Neuronal stem cell (in vitro differentiated cells): ENCODE measurements around the gene DHX8.

Source experiments
- DNase-seq: peaks from one replicate; pipeline ENCODE4 v3.0.0-alpha.2; 2013; ENCODE audit warnings: low spot score
- H2AFZ ChIP-seq: one replicate; pipeline ENCODE4 v1.6.1; 2013; ENCODE audit warnings: mild to moderate bottlenecking, low read length, inconsistent platforms
- H2AK5ac ChIP-seq: 2 replicates; pipeline ENCODE4 v1.6.1; 2013; ENCODE audit warnings: low read depth, mild to moderate bottlenecking, inconsistent platforms, low read length, moderate library complexity, mixed read lengths
- H2BK120ac ChIP-seq: 2 replicates; pipeline ENCODE4 v1.6.1; 2013; ENCODE audit warnings: low read depth, mild to moderate bottlenecking, inconsistent platforms, low read length, moderate library complexity, mixed read lengths
- H2BK12ac ChIP-seq: one replicate; pipeline ENCODE4 v1.6.1; 2013; ENCODE audit warnings: low read length, inconsistent platforms
- H2BK15ac ChIP-seq: 2 replicates; pipeline ENCODE4 v1.6.1; 2013; ENCODE audit warnings: mild to moderate bottlenecking, low read length, inconsistent platforms, mixed read lengths
- H2BK5ac ChIP-seq: one replicate; pipeline ENCODE4 v1.6.1; 2013; ENCODE audit warnings: inconsistent platforms, mild to moderate bottlenecking, low read length, moderate library complexity
- H3K14ac ChIP-seq: one replicate; pipeline ENCODE4 v1.6.1; 2013; ENCODE audit warnings: low read length, inconsistent platforms
- H3K18ac ChIP-seq: 2 replicates; pipeline ENCODE4 v1.6.1; 2013; ENCODE audit warnings: low read length, inconsistent platforms
- H3K23ac ChIP-seq: 2 replicates; pipeline ENCODE4 v1.6.1; 2013; ENCODE audit warnings: low read depth, mild to moderate bottlenecking, mixed read lengths, low read length, inconsistent platforms; ENCODE audit not compliant: poor library complexity
- H3K27ac ChIP-seq: replicated peaks from 3 replicates; pipeline ENCODE4 v1.5.1; 2013; ENCODE audit warnings: low read length, inconsistent platforms
- H3K27me3 ChIP-seq, 3 experiments: 2 replicates each; pipeline ENCODE4 v1.6.1; 2013; ENCODE audit warnings: low read length in 3 of 3, mild to moderate bottlenecking in 2 of 3, inconsistent platforms in 1 of 3, low read depth in 1 of 3, mixed read lengths in 1 of 3, moderate library complexity in 1 of 3; ENCODE audit not compliant: control insufficient read depth in 3 of 3, insufficient read depth in 3 of 3
- H3K36me3 ChIP-seq, 2 donors: replicated peaks in 1 of 2; 2 replicates each; pipeline ENCODE4 v1.6.1; 2013; ENCODE audit warnings: low read length in 2 of 2; ENCODE audit not compliant: control insufficient read depth in 2 of 2, insufficient read depth in 2 of 2
- H3K4ac ChIP-seq: 2 replicates; pipeline ENCODE4 v1.6.1; 2013; ENCODE audit warnings: inconsistent platforms, mild to moderate bottlenecking, low read length, moderate library complexity
- H3K4me1 ChIP-seq, 2 donors: 1 replicate in 1 of 2; 2 replicates in 1 of 2; pipeline ENCODE4 v1.6.1; 2013; ENCODE audit warnings: low read length in 2 of 2, low read depth in 1 of 2; ENCODE audit not compliant: control insufficient read depth in 2 of 2, insufficient read depth in 1 of 2
- H3K4me2 ChIP-seq: one replicate; pipeline ENCODE4 v1.6.1; 2013; ENCODE audit warnings: mild to moderate bottlenecking, low read length, inconsistent platforms; ENCODE audit not compliant: insufficient read depth, poor library complexity, severe bottlenecking
- H3K4me3 ChIP-seq, 2 donors: 2 replicates each; pipeline ENCODE4 v1.5.1; 2013; ENCODE audit warnings: low read length in 2 of 2, mild to moderate bottlenecking in 2 of 2, inconsistent platforms in 1 of 2, moderate library complexity in 1 of 2
- H3K79me1 ChIP-seq: one replicate; pipeline ENCODE4 v1.6.1; 2013; ENCODE audit warnings: low read depth, mild to moderate bottlenecking, inconsistent platforms, low read length, moderate library complexity
- H3K9ac ChIP-seq: one replicate; pipeline ENCODE4 v1.6.1; 2013; ENCODE audit warnings: mild to moderate bottlenecking, low read depth, low read length, inconsistent platforms; ENCODE audit not compliant: poor library complexity
- H3K9me3 ChIP-seq, 2 donors: replicated peaks in 1 of 2; 2 replicates each; pipeline versions ENCODE3 to v1.6.1; 2013; ENCODE audit warnings: low read length in 2 of 2, mild to moderate bottlenecking in 2 of 2, inconsistent platforms in 1 of 2, low read depth in 1 of 2, mixed read lengths in 1 of 2, moderate library complexity in 1 of 2; ENCODE audit not compliant: control insufficient read depth in 2 of 2, insufficient read depth in 1 of 2
- H4K8ac ChIP-seq: one replicate; pipeline ENCODE4 v1.6.1; 2013; ENCODE audit warnings: low read depth, mild to moderate bottlenecking, inconsistent platforms, low read length, moderate library complexity
- H4K91ac ChIP-seq: one replicate; pipeline ENCODE4 v1.6.1; 2013; ENCODE audit warnings: low read length, low read depth, mild to moderate bottlenecking, inconsistent platforms; ENCODE audit not compliant: poor library complexity
- WGBS, 2 donors: extraction: QIAGEN DNeasy Blood & Tissue Kit; methylation state at CpG; one replicate each; pipeline ENCODE4 v1.1.7; 2013; ENCODE audit warnings: missing lambda C conversion rate in 2 of 2, mixed read lengths in 1 of 2; ENCODE audit not compliant: insufficient read length in 2 of 2, insufficient replicate concordance in 1 of 2; ENCODE audit errors: extremely low coverage in 2 of 2; 5-methylcytosine and 5-hydroxymethylcytosine counted together

DHX8 gene

GRCh38 chr17:43570518-43570928 is 86.7 kb downstream of the DHX8 start:
- no peak for DNase-seq
- H2AFZ ChIP-seq = no peak overlapping the region
- no CpG with 5 or more reads among the region's 3 CpGs for WGBS, 2 donors
- H3K23ac ChIP-seq = no peak overlapping the region
- peaks cover 0 to 6% (median 0%) of the 10 kb centered on the region in 3 experiments for H3K27me3 ChIP-seq
- H2BK12ac ChIP-seq = no peak overlapping the region
- H3K36me3 ChIP-seq = no peaks in the 10 kb centered on the region
- H3K9ac ChIP-seq = no peak overlapping the region
- no peak overlapping the region for H2AK5ac ChIP-seq
- H2BK5ac ChIP-seq = no peak overlapping the region
- H2BK15ac ChIP-seq = no peak overlapping the region
- H3K18ac ChIP-seq = no peak overlapping the region
- H3K14ac ChIP-seq = no peak overlapping the region
- H3K4me3 ChIP-seq = no peak overlapping the region
- no peak overlapping the region for H3K27ac ChIP-seq
- H2BK120ac ChIP-seq = no peak overlapping the region
- no peak overlapping the region for H3K4ac ChIP-seq
- no peak overlapping the region for H4K91ac ChIP-seq
- no peak overlapping the region for H3K4me2 ChIP-seq
- H3K4me1 ChIP-seq = peaks cover 0 to 2% of the 10 kb centered on the region in 2 donors
- H3K79me1 ChIP-seq = no peaks in the 10 kb centered on the region
- no peak overlapping the region for H4K8ac ChIP-seq
- H3K9me3 ChIP-seq = no peaks in the 10 kb centered on the region

DNA sequence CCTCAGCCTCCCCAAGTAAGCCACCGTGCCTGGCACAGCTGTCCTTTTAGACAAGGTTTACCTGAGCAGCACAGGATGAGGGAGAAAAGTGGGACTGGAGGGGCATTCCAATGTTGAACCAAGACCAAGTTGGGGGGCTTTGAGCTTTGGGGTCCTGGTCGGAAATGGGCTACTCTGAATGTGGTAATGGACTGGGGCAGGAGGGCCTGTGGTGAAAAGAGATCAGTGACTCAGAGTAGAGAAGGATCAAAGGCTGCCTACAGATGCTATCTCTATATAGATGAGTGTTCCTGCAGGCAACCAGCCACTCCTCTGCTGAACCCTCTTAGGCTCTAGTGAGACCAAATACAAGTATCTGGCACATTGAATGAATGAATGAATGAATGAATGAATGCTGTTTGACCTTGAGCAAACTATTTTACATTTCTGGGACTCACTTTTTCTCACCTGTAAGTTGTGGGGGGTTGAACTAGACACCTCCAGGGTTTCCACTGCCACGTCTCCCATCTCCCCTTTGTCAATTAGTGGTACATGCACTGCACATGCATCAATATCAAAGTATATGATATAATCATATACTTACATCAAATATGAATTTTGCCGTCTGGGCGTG is 88.7 kb downstream of the DHX8 start:
- no CpG with 5 or more reads among the region's 5 CpGs for WGBS, 2 donors
- Histone ChIP-seq H2BK12ac (no peak overlapping the region), H3K9me3 (no peaks in the 10 kb centered on the region), H3K36me3 (no peaks in the 10 kb centered on the region), H3K4me1 (peaks cover 0 to 4% of the 10 kb centered on the region in 2 donors), H3K79me1 (no peaks in the 10 kb centered on the region), H3K23ac (no peak overlapping the region), H3K9ac (no peak overlapping the region), H3K27ac (no peak overlapping the region), H2BK15ac (no peak overlapping the region), H3K4me3 (no peak overlapping the region), H3K18ac (no peak overlapping the region), H3K14ac (no peak overlapping the region), H4K91ac (no peak overlapping the region), H2AFZ (no peak overlapping the region), H2BK120ac (no peak overlapping the region), H4K8ac (no peak overlapping the region), H3K27me3 (peaks cover 0 to 6% (median 0%) of the 10 kb centered on the region in 3 experiments), H2BK5ac (no peak overlapping the region), H3K4me2 (no peak overlapping the region), H2AK5ac (no peak overlapping the region), H3K4ac (no peak overlapping the region)
- DNase-seq = no peak

- no CpG with 5 or more reads among the region's 7 CpGs for WGBS, 2 donors
Observed at GRCh38 chr17:43573579-43574321, 90.0 kb downstream of the DHX8 start.

DNA sequence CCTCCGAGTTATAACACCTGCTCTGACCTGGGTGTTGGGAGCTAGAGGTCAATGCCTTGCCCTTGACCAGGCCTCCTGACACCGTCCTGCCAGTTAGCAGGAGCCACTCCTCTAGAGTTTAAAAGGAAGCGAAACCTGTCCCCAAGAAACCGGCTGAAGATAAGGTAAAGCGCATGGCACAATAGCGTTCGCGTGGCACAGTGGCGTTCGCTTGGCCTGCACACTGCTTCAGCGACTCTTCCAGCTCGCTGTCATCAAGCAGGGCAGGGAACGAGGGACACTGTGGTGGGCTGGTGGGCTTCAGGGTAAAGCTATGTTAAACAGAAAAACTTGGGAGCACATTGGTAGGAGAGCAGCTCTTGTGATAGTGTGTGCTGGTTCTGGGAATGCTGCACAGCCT is 90.6 kb downstream of the DHX8 start:
- Histone ChIP-seq H2BK15ac (no peak overlapping the region), H3K23ac (no peak overlapping the region), H3K36me3 (no peaks in the 10 kb centered on the region), H3K4me3 (no peak overlapping the region), H2AK5ac (no peak overlapping the region), H2BK12ac (no peak overlapping the region), H2BK120ac (no peak overlapping the region), H3K9me3 (no peaks in the 10 kb centered on the region), H2BK5ac (no peak overlapping the region), H2AFZ (no peak overlapping the region), H3K4ac (no peak overlapping the region), H4K91ac (no peak overlapping the region), H3K18ac (no peak overlapping the region), H3K27ac (no peak overlapping the region), H3K14ac (peak overlapping the region; percentile 67), H3K4me2 (no peak overlapping the region), H4K8ac (no peak overlapping the region), H3K79me1 (no peaks in the 10 kb centered on the region), H3K4me1 (peaks cover 14 to 15% of the 10 kb centered on the region in 2 donors), H3K27me3 (peaks cover 0 to 6% (median 0%) of the 10 kb centered on the region in 3 experiments), H3K9ac (no peak overlapping the region)
- DNase-seq = no peak
- WGBS, 2 donors = no CpG with 5 or more reads among the region's 13 CpGs

More at GRCh38 chr17:43573579-43574321, 90.0 kb downstream of the DHX8 start:
- H4K91ac ChIP-seq = no peak overlapping the region
- H4K8ac ChIP-seq = no peak overlapping the region
- no peak overlapping the region for H3K9ac ChIP-seq
- no peak overlapping the region for H3K27ac ChIP-seq
- no peak overlapping the region for H2BK120ac ChIP-seq
- H3K27me3 ChIP-seq = peaks cover 0 to 6% (median 0%) of the 10 kb centered on the region in 3 experiments
- H2AFZ ChIP-seq = no peak overlapping the region
- no peak overlapping the region for H2BK5ac ChIP-seq
- no peak overlapping the region for H3K4me2 ChIP-seq
- no peak overlapping the region for H3K4me3 ChIP-seq
- H3K14ac ChIP-seq = peak overlapping the region; percentile 67
- DNase-seq = no peak
- H3K36me3 ChIP-seq = no peaks in the 10 kb centered on the region
- H2BK12ac ChIP-seq = no peak overlapping the region
- H2AK5ac ChIP-seq = no peak overlapping the region
- H3K23ac ChIP-seq = peak overlapping the region; percentile 9
- H3K9me3 ChIP-seq = no peaks in the 10 kb centered on the region
- peaks cover 9 to 15% of the 10 kb centered on the region in 2 donors for H3K4me1 ChIP-seq
- H2BK15ac ChIP-seq = no peak overlapping the region
- H3K4ac ChIP-seq = no peak overlapping the region
- no peak overlapping the region for H3K18ac ChIP-seq
- no peaks in the 10 kb centered on the region for H3K79me1 ChIP-seq
